RPMI7951 (cell line): ENCODE results near the gene KLHL29. TPM values are rescaled to one million over a fixed set of nuclear protein-coding genes. Genes with fewer than 3 reads are reported as not detected.
"Not testable (repeated sequence)": the region's sequence is repeated elsewhere in the genome, so short reads cannot be mapped to it uniquely, and the experiment has no call there.

ENCODE experiments used
- DNase-seq: peaks from one replicate; pipeline ENCODE4 v3.0.0-alpha.2; 2012; ENCODE audit warnings: low read depth
- total RNA-seq: library from RNA; depleted of rRNA; stranded (reverse); fragments of >200 nt; shearing (Covaris generic); gene quantifications from 2 replicates; pipeline ENCODE4 v1.2.3, GENCODE V29; 2014

KLHL29 gene
- total RNA-seq, 1 experiment from 2014 or later, result 0.84 TPM

DNA sequence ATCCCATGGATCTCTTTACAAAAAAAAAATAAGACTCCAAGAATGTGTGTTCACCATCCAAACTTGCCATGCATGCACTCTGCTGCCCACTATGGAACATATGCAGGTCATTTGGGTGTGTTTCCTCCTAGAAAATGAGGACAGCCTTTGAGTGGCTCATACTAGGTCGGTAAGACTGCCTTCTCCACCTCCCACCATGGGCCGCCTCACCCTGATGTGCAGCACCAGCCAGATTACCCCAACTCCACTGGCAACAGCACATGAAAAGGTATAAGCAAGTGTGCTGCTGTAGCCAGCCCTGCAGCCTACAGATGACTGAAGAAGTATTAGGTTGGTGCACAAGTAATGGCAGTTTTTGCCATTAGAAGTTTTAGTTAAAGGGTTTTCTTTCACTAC, 327.8 kb downstream of the KLHL29 start:
- DNase-seq, result no peak

DNA sequence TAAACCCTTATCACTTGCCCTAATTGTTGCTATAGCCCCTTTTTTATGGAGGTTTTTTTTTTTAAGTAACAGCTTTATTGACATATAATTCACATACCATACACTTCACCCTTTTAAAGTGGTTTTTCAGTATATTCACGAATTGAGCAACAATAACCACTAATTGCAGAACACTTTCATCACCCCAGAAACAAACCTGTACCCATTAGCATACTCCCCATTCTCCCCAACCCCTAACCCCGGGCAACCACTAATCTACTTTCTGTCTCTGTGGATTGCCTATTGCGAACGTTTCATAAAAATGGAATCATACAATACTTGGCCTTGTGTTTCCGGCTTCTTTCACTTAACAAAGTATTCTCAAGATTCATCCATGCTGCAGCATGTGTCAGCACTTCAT, 328.4 kb downstream of the KLHL29 start:
- no peak for DNase-seq

DNA sequence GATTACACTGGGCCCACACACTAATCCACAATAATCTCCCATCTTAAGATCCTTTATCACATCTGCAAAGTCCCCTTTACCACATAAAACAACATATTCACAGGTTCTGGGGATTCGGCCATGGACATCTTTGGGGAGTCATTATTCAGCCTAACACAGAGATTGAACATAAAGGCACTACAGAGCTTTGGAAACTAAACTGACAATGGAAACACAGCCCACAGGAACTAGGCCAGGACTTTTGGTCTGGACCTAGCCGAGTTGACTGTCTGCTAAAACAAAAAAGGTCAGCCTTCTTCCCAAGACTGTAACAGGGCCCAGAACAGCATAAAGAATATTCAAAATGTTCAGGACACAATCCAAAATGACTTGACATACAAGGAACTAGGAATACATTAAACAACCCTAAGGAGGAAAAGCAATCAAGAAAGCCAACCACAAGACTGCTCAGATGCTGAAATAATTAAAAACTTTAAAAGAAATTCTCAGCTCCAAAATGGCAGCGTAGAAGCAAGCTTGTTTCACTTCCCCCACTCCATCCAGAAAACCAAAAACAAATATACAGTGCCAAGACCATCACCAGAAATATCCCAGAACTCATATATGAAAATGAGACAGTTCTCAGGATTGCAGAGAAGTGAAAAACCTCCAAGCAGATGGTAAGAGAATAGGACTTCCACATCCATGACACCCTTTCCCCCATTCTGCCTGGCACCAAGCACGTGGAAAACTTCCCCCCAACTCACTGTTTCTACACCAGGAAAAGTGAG, 334.1 kb downstream of the KLHL29 start:
- DNase-seq, result no peak

DNA sequence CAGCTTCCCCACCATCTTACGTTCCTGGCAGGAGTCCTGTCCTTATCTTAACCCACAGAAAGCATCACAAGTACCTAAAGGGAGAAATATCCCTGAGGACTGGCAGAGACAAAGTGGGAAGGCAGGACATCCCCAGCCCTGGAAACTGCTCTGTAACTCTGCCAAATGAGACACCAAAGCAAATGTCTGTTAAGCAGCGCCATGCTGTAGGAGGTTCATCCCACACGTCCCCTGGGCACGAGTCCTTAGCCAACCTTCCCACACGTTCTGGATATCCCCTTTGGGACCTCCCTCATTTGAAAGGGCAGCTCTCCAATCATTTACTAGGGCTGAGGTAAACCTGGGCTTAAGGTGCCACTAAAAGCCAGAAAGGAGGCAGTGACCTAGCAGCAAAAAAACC, 334.7 kb downstream of the KLHL29 start:
- DNase-seq, result no peak

DNA sequence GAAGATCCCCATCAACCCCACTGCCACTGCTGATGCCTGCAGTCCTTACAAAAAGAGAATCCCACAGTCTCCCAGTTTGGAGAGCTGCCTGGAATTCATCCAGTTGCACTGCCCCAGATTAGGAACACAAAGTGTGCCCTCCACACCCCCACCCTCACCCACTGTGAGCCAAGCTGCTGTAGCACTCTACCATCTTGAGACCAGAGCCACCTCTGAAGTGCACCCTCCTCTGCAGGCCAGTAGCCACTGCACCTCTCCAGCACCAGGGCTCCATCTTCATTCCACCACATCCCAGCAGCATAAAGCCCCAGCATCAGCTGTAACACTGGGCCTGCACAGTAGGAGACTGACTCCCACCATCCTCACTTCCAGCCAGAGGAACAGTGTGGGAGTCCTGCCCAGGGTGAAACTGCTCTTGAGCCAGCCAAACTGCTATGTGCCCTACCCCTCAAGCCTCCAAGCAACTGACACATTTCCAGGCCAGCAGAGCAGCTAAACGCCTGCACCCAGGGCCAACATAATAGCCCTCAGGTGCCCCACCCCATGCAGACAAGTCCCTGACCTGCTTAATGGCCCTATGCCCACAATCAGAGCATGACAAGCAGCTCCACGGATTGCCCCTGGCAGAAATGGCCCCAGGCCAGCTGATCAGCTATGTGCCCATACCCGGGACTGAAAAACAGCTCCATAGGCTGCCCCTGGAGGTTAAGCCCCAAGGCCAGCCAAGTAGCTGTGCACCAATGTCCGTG, 335.9 kb downstream of the KLHL29 start:
- DNase-seq, result no peak

DNA sequence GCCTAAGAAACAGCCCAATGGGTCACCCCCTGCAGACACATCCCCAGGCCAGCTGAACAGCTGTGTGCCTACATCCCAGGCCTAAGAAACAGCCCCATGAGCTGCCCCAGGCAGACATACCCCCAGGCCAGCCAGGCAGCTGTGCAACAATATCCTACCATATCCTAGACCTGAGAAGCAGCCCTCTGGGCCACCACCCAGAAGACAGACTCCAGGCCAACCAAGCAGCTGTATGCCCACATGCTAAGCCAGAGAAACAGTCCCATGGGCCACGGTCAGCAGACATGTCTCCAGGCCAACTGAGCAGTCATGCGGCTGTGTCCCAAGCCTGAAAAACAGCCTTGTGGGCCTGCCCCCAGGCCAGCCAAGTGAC, 336.5 kb downstream of the KLHL29 start:
- no peak for DNase-seq

DNA sequence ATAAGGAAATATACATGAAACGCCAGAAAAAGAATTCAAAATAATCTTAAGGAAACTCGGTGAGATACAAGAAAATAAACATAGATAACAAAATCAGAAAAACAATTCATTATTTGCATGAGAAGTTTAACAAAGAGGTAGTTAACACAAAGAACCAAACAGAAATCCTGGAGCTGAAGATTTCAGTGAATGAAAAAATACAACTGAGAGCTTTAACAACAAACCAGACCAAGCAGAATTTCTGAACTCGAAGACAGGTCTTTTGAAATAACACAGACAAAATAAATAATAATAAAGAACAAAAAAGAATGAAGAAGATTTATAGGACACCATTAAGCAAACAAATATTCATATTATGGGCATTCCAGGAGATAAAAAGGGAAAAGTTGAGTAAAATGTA, 337.3 kb downstream of the KLHL29 start:
- DNase-seq, result no peak

DNA sequence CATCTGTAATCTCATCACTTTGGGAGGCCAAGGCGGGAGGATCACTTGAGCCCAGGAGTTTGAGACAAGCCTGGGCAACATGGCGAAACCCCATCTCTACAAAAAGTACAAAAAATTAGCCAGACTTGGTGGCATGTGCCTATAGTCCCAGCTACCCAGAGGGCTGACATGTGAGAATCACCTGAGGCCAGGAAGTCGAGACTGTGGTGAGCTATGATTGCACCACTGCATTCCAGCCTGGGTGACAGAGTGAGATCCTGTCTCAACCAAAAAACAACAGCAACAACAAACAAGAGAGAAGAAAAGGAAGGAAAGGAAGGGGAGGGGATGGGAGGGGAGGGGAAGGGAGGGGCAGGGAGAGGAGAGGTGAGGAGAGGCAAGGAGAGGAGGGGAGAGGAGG, 338.1 kb downstream of the KLHL29 start:
- not testable (repeated sequence) for DNase-seq

DNA sequence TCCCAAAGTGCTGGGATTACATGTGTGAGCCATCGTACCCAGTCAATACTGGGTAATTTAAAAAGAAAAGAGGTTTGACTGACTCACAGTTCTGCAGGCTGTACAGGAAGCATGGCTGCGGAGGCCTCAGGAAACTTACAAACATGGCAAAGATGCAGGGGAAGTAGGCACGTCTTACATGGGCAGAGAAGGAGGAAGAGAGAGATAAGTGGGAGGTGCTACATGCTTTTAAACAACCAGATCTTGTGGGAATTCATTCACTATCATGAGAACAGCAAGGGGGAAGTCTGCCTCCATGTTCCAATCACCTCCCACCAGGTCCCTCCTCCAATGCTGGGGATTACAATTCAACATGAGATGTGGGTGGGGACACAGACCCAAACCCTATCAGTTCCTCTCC, 349.4 kb downstream of the KLHL29 start:
- no peak for DNase-seq

DNA sequence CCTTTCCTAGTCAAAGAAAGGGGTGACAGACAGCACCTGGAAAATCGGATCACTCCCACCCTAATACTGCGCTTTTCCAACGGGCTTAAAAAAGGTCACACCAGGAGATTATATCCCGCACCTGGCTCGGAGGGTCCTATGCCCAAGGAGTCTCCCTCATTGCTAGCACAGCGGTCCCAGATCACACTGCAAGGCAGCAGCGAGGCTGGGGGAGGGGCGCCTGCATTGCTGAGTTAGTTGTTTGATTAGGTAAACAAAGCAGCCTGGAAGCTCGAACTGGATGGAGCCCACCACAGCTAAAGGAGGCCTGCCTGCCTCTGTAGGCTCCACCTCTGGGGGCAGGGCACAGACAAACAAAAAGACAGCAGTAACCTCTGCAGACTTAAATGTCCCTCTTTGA, 351.8 kb downstream of the KLHL29 start:
- not testable (repeated sequence) for DNase-seq

DNA sequence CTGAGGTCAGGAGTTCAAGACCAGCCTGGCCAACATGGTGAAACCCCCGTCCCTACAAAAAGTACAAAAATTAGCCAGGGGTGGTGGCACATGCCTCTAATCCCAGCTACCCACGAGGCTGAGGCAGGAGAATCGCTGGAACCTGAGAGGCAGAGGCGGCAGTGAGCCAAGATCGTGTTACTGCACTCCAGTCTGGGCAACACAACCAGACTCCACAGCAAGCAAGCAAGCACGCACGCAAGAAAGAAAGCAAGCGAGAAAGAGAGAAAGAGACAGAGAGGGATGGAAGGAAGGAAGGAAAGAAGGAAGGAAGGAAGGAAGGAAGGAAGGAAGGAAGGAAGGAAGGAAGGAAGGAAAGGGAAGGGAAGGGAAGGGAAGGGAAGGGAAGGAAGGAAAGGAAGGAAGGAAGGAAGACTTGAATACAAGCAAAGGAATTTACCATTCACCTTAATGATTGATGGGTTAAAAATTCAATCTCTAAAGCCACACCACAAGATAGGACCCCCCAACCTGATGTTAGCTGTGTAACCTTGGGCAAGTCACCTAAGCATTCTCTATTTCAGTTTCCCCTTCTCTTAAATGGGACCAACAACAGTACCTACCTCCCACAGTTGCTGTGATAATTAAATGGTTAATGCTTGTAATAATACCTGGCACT, 360.2 kb downstream of the KLHL29 start:
- no peak for DNase-seq

DNA sequence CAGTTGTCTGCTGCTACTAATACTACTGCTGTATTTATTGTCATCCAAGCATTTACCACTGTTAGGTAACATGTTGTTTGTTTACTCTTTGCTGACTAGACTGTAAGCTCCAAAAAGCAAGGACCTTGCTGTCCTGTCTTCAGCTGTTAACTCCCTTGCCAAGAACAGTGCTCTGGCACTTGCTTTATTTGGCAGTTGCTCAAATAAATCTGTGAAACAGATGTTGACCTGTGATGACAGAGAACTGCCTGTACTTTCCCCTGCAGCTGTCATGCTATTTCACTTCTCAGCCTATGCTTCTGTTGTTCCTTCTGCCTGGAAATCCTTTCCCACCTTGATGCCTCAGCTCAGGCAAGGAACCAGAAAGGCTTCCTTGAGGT, 360.7 kb downstream of the KLHL29 start:
- DNase-seq, result peak; percentile 81

DNA sequence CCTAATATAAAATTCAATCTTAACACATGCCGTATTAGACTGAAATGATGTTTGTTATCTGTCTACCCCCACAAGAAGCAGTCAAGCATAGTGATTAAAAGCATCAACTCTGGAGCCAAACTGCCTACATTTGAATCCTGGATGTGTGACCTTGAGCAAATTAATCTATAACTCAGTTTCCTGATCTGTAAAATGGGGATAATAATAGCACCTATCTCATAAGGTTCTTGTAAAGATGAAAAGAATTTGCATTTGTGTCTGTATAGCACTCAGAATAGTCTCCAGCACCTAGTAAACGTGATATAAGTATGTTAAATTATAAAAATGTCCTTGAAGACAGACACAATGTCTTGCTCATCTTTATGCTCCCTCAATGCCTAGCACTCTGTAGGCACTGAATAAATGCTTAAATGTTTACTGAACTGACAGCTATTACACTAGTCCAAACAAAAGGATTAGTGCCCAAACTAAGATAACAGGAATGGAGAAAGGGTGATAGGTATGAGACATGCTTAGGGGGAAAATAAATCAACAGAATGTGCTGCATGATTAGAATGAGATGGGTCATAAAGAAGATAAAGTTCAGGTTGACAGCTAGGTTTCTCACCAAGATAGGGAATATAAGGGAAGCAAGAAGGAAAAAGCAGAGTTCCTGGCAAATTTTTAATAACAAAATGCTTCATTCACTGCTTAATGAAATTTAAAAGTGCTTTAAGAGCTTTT, 361.3 kb downstream of the KLHL29 start:
- no peak for DNase-seq

DNA sequence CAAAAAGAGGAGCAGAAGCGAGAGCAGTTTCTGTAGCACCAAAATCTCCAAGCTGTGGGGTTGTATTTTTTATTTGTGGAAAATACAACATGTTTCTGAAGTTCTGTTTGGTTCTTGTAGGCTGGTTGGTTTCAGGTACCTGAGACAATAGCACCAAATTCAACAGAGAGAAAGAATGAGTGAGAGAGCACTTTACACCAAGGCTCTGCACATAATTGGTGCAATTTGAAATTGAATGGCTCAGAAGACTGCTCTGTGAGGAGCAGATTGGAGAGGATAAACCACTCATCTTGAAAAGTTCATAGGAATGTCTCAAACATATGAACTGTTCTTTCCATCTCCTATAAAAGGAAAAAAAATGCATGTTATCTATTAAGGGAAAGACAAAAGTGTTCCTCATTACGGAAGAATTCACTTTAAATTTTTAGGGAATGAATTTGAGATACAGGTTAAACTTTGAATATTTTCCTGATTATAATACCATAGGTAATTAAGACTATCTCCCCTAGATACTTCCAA, 366.8 kb downstream of the KLHL29 start:
- DNase-seq, result no peak

DNA sequence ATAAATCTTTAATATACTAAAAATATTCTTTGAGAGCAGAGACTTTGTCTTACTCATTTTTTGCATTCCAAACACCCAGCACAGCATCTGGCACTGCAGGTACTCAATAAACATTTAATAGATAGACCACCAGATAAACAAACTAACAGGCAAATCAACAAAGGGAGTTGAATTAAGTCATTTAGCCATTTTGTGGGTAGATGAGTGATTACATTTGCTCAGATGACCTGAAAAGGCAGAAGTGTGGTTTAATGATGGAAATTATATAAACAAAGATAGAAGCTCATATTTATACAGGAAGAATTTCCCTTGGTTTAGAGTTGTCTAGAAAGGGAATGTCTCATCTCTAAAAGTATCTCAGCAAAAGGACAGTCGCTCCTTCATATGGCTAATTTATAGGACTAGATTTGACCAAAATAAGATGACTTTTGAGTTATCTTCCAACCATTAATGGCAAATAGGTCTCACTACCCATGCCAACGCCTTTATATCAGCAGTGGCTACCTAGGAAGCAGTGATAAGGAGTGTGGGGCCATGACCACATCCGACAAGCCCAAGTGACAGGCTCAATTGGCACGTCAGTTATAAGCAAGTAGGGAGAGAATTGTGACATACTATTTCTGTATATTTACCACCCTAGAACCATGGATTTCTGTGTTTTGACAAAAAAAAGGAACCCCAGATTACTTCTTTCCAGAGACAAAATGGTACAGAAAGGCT, 368.5 kb downstream of the KLHL29 start:
- no peak for DNase-seq

DNA sequence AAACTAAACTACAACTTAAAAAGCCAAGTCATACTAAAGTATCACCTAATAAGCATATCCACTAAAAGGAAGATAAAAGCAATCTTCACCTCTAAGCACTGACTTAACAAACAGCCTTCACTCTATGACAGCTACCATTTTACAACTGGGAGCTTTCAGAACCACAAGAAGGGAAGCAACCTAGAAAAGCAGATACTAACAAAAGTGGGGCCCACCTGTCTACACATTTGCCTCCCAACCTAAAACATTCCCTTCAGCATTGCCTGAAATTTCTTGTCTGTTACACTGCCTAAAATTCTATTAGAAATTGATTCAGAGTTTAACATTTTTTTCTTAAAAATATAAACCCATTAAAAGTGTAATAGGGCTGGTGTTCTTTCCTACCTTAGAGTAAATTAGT, 370.0 kb downstream of the KLHL29 start:
- DNase-seq, result no peak

DNA sequence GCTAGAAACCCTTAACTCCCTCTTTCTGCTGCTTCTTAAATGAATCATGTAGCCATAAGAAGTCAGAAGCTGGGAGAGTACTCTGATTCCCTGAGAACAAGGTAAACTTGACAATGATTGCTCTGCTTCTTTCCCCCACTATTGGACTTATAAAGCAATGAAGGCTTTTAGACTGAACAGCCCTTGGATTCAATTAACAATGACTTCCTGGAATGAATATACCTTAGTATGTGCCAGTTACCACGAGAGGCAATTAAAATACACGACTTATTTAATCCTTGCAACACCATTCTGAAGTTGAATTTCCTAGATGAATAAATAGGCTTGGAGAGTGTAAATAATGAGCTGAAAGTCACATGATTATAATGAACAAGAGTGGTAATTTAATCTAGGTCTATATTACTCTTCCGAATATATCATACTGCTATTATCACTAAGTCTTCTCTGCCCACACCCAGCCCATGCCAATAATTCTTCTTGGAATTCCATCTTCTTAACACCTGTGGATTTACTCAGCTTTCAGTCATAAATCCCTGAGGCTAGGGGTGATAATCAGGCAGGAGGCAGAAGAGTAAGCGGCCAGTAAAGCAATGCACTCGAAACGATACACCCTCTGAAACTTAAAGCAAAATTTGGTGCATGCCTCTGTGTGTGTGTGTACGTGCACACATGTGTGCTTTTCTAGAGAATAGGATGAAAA, 371.8 kb downstream of the KLHL29 start:
- DNase-seq, result peak; percentile 49

DNA sequence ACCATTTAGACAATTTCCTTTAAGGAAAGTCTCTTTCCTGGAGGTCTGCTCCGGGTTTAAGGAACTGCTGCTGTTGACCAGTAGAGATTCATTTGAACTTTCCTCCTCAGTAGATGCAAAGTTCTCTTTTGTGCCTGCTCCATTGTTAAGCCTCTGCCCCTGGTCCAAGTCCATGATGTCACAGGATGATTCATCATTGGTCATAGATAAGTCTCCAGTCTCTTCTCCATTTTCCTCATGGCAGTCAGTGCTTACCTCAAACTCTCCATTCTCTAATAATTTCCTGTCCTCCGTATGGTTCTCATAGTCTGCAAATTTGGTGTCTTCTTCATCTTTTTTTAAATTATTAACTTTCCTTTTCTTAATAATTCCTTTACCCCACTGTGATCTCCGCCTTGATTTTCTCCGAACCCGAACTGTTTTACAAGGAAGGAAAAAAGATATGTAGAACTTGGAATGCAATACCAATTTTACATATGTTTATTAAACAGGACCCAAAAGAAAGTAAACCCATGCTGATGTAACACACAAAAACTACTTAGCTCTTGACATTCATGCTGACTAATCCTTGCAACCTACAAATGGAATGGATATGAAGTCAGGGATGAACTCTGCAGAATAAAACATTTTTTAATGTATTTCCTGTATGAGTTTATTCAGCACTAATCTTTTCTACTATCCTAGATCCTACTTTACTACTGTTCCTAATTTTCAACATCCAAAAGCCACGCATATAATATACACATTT, 372.9 kb downstream of the KLHL29 start:
- DNase-seq, result peak; percentile 84
